GM23248 (cell line): ENCODE results near the gene R3HDM2.

Source experiments
- EZH2 ChIP-seq: fragments of 200-600 bp; sonication (generic); IDR thresholded peaks from 2 replicates; pipeline ENCODE4 v1.6.1; 2018; ENCODE audit warnings: antibody characterized with exemption, mild to moderate bottlenecking; ENCODE audit not compliant: insufficient read depth, poor library complexity, severe bottlenecking
- EZH2phosphoT487 ChIP-seq: fragments of 200-600 bp; sonication (generic); IDR thresholded peaks from 2 replicates; pipeline ENCODE4 v1.6.1; 2018; ENCODE audit warnings: antibody characterized with exemption, moderate library complexity, mild to moderate bottlenecking, low read depth; ENCODE audit not compliant: insufficient read depth

GRCh38 chr12:57355734-57356133 lies 75.1 kb downstream of the R3HDM2 start:
- TF ChIP-seq EZH2 (no peak), EZH2phosphoT487 (no peak)
